ENCODE data around the gene GATD1.

GATD1 gene

GRCh38 chr11:783581-784015 is 6.3 kb upstream of the GATD1 start:
- ChIA-PET CTCF (interaction anchor here (0.5 to 0.8 kb wide), 4 partner anchors 19 to 177 kb away, joined by 3 read pairs; no protein-coding TSS in a partner anchor), POLR2A (interaction anchor here (0.7 to 1.4 kb wide), 7 partner anchors 10 to 127 kb away, joined by 3 to 6 read pairs (median 3); partner anchors contain the start of genes CHID1 and TSPAN4)
- Histone ChIP-seq H3K36me3 (ENCODE audit: control insufficient read depth in 2 of 2, insufficient read depth in 1 of 2, low read length in 2 of 2) (peaks cover 0 to 52% of the 10 kb centered on the region in 2 experiments; a peak in 2 of 3 replicates), H3K27ac (ENCODE audit: extremely low read depth, low read depth, low read length) (no peak overlapping the region), H3K4me3 (ENCODE audit: low read depth, low read length) (no peak overlapping the region), H3K4me1 (ENCODE audit: control insufficient read depth, insufficient read depth, low read length) (no peaks in the 10 kb centered on the region), H3K9me3 (ENCODE audit: control insufficient read depth, insufficient read depth, low read depth, low read length) (no peaks in the 10 kb centered on the region)
- 0 out of 2 replicates have a peak, but pooled peaks have one; percentile 20 for TF ChIP-seq GLIS1 (tag by site-specific recombination; IDR thresholded peaks at IDR 0.05)
- TF ChIP-seq ZIC2 (tag by site-specific recombination; IDR thresholded peaks at IDR 0.05): peak; percentile 36
- TF ChIP-seq HIC1 (tag by site-specific recombination; IDR thresholded peaks at IDR 0.05): peak; percentile 35; the same call in 1 of the 2 replicates
- TF ChIP-seq ZNF830 (tag by site-specific recombination; IDR thresholded peaks at IDR 0.05; ENCODE audit: low read depth): no peak
- TF ChIP-seq SP2 (tag by site-specific recombination; IDR thresholded peaks at IDR 0.05): peak; percentile 29; the same call in 1 of the 2 replicates
- peak; percentile 75 for TF ChIP-seq OSR2 (tag by site-specific recombination; IDR thresholded peaks at IDR 0.05)
- no peak for TF ChIP-seq ZNF404 (tag by site-specific recombination; IDR thresholded peaks at IDR 0.05)
- peak; percentile 70; the same call in 1 of the 2 replicates for TF ChIP-seq ZNF600 (tag by site-specific recombination; IDR thresholded peaks at IDR 0.05)
- TF ChIP-seq ZNF654 (tag by site-specific recombination; IDR thresholded peaks at IDR 0.05; ENCODE audit: low read depth): 0 out of 2 replicates have a peak, but pooled peaks have one; percentile 5
- TF ChIP-seq GLIS2 (tag by site-specific recombination; IDR thresholded peaks at IDR 0.05): 0 out of 2 replicates have a peak, but pooled peaks have one; percentile 27
- TF ChIP-seq KLF8 (tag by site-specific recombination; IDR thresholded peaks at IDR 0.05): no peak
- no peak for TF ChIP-seq ZNF10 (tag by site-specific recombination; IDR thresholded peaks at IDR 0.05)
- peak; percentile 50; the same call in 1 of the 2 replicates for TF ChIP-seq CTCF (tag by site-specific recombination; IDR thresholded peaks at IDR 0.05)
- peak; percentile 70 for TF ChIP-seq IKZF3 (tag by site-specific recombination; IDR thresholded peaks at IDR 0.05)
- peak; percentile 81 for TF ChIP-seq ZFHX2 (tag by site-specific recombination; conservative IDR thresholded peaks at IDR 0.05)
- peak; percentile 45; the same call in 1 of the 2 replicates for TF ChIP-seq ZNF366 (tag by site-specific recombination; conservative IDR thresholded peaks at IDR 0.05)
- 0 out of 2 replicates have a peak, but pooled peaks have one; percentile 34 for TF ChIP-seq ZFP37 (tag by site-specific recombination; IDR thresholded peaks at IDR 0.05)
- TF ChIP-seq TRIM28 (IDR thresholded peaks at IDR 0.05; ENCODE audit: borderline replicate concordance, low read length): no peak
- 0 out of 2 replicates have a peak, but pooled peaks have one; percentile 26 for TF ChIP-seq SP7 (tag by site-specific recombination; IDR thresholded peaks at IDR 0.05)
- no peak for TF ChIP-seq INSM2 (tag by site-specific recombination; IDR thresholded peaks at IDR 0.05)
- peak; percentile 70 for TF ChIP-seq ZFP69B (tag by site-specific recombination; IDR thresholded peaks at IDR 0.05)
- 0 out of 2 replicates have a peak, but pooled peaks have one; percentile 23 for TF ChIP-seq ZBTB11 (tag by site-specific recombination; conservative IDR thresholded peaks at IDR 0.05; ENCODE audit: low read depth)
- TF ChIP-seq ZNF341 (tag by site-specific recombination; IDR thresholded peaks at IDR 0.05; ENCODE audit: low read depth): peak; percentile 54; the same call in 1 of the 2 replicates
- TF ChIP-seq PRDM10 (tag by site-specific recombination; IDR thresholded peaks at IDR 0.05): peak; percentile 45; the same call in 1 of the 2 replicates

Data from HEK293 (cell line).